Activated CD8-positive, alpha-beta memory T cell treated with anti-CD3 and anti-CD28 coated beads for 24 hours (primary cell): ENCODE measurements around the gene S100A7A.
"Not testable (repeated sequence)": the region's sequence is repeated elsewhere in the genome, so short reads cannot be mapped to it uniquely, and the experiment has no call there.

Experiments
- DNase-seq: peaks from one replicate; pipeline ENCODE4 v3.0.0-alpha.2; 2020

Gene S100A7A

GRCh38 chr1:153395776-153396175 is 20.5 kb upstream of the S100A7A start:
- DNase-seq, result no peak

GRCh38 chr1:153396461-153396860 is 19.9 kb upstream of the S100A7A start:
- DNase-seq, result no peak

GRCh38 chr1:153397051-153397923 is 19.0 kb upstream of the S100A7A start:
- DNase-seq, result no peak

- no peak for DNase-seq
These were observed 18.2 kb upstream of the S100A7A start for GRCh38 chr1:153397924-153398651.

- no peak for DNase-seq
These were observed 16.8 kb upstream of the S100A7A start for GRCh38 chr1:153399401-153400055.

- no peak for DNase-seq
These were observed 16.1 kb upstream of the S100A7A start for GRCh38 chr1:153400244-153400643.

- DNase-seq, result no peak
These were observed 14.9 kb upstream of the S100A7A start for GRCh38 chr1:153401461-153401860.

GRCh38 chr1:153402226-153402625 is 14.1 kb upstream of the S100A7A start:
- DNase-seq, result no peak

GRCh38 chr1:153403421-153404085 is 12.8 kb upstream of the S100A7A start:
- no peak for DNase-seq

- no peak for DNase-seq
These were observed 12.2 kb upstream of the S100A7A start for GRCh38 chr1:153404086-153404635.

GRCh38 chr1:153404768-153405167 is 11.6 kb upstream of the S100A7A start:
- DNase-seq, result peak; percentile 77

- peak; percentile 40 for DNase-seq
These were observed 10.3 kb upstream of the S100A7A start for GRCh38 chr1:153405825-153406599.

GRCh38 chr1:153407274-153407673 is 9.0 kb upstream of the S100A7A start:
- DNase-seq, result not testable (repeated sequence)

- DNase-seq, result not testable (repeated sequence)
These were observed 2.4 kb upstream of the S100A7A start for GRCh38 chr1:153413961-153414360.

- no peak for DNase-seq
These were observed 992 bp downstream of the S100A7A start for GRCh38 chr1:153417136-153417888.

GRCh38 chr1:153418758-153419435 is 2.6 kb downstream of the S100A7A start:
- peak; percentile 28 for DNase-seq

- DNase-seq, result peak; percentile 38
These were observed 3.1 kb downstream of the S100A7A start for GRCh38 chr1:153419436-153419793.

GRCh38 chr1:153420306-153420705 is 4.0 kb downstream of the S100A7A start:
- no peak for DNase-seq

GRCh38 chr1:153422450-153423068 is 6.2 kb downstream of the S100A7A start:
- peak; percentile 83 for DNase-seq

GRCh38 chr1:153426809-153427208 is 10.5 kb downstream of the S100A7A start:
- no peak for DNase-seq
